Occipital lobe (tissue), 2 donors: ENCODE measurements around the gene SAMD4B. TPM values are rescaled to one million over a fixed set of nuclear protein-coding genes. Genes with fewer than 3 reads are reported as not detected.

Experiments used
- DNase-seq: peaks from one replicate; lab custom pipeline; 2025; lab: John Stamatoyannopoulos, UW
- total RNA-seq: library from RNA; depleted of rRNA; stranded (reverse); fragments of >200 nt; gene quantifications from one replicate; pipeline ENCODE4 v1.2.3, GENCODE V29; 2014

The SAMD4B gene
- total RNA-seq, 1 donor from 2014 or later: 18.7 TPM

GRCh38 chr19:39390751-39391437, 48.7 kb downstream of the SAMD4B start, which contains the start of the genes MED29 and PAF1:
TSS of gene MED29 (plus strand) at chr19:39391378. CDS start at chr19:39391423, 45 bp downstream.
TSS of gene PAF1 (minus strand) at chr19:39391106. CDS start at chr19:39390864, 242 bp downstream.
- peak; percentile 99 for DNase-seq

GRCh38 chr19:39397360-39398296, 55.4 kb downstream of the SAMD4B start:
- peak; percentile 31 for DNase-seq

- no peak for DNase-seq
Measured at GRCh38 chr19:39398297-39398864, 56.2 kb downstream of the SAMD4B start.

GRCh38 chr19:39399668-39400050, 57.4 kb downstream of the SAMD4B start:
- DNase-seq: no peak

- no peak for DNase-seq
Measured at GRCh38 chr19:39400061-39400460, 57.8 kb downstream of the SAMD4B start.

GRCh38 chr19:39401070-39401548, 58.9 kb downstream of the SAMD4B start:
- no peak for DNase-seq

GRCh38 chr19:39401549-39402345, 59.5 kb downstream of the SAMD4B start:
- DNase-seq: peak; percentile 28

GRCh38 chr19:39402346-39403300, 60.4 kb downstream of the SAMD4B start:
- peak; percentile 71 for DNase-seq

- DNase-seq: peak; percentile 79
Measured at GRCh38 chr19:39403331-39404312, 61.4 kb downstream of the SAMD4B start.

- DNase-seq: no peak
Measured at GRCh38 chr19:39405261-39405957, 63.2 kb downstream of the SAMD4B start.

GRCh38 chr19:39405958-39406655, 63.9 kb downstream of the SAMD4B start:
- DNase-seq: peak; percentile 79

- peak; percentile 79 for DNase-seq
Measured at GRCh38 chr19:39406656-39407409, 64.6 kb downstream of the SAMD4B start, which contains the start of gene ZFP36. TSS of gene ZFP36 (plus strand) at chr19:39406847. CDS start at chr19:39406905, 58 bp downstream.

GRCh38 chr19:39407410-39407659, 65.1 kb downstream of the SAMD4B start:
- no peak for DNase-seq

- DNase-seq: no peak
Measured at GRCh38 chr19:39407660-39408391, 65.6 kb downstream of the SAMD4B start.

GRCh38 chr19:39408392-39409207, 66.4 kb downstream of the SAMD4B start:
- DNase-seq: no peak
